NCI-H2196 (cell line): ENCODE data around the gene ZNF322.

Experiments used
- DNase-seq: peaks from one replicate; lab custom pipeline; 2025; ENCODE audit not compliant: unreplicated experiment; lab: John Stamatoyannopoulos, UW

The ZNF322 gene

DNA sequence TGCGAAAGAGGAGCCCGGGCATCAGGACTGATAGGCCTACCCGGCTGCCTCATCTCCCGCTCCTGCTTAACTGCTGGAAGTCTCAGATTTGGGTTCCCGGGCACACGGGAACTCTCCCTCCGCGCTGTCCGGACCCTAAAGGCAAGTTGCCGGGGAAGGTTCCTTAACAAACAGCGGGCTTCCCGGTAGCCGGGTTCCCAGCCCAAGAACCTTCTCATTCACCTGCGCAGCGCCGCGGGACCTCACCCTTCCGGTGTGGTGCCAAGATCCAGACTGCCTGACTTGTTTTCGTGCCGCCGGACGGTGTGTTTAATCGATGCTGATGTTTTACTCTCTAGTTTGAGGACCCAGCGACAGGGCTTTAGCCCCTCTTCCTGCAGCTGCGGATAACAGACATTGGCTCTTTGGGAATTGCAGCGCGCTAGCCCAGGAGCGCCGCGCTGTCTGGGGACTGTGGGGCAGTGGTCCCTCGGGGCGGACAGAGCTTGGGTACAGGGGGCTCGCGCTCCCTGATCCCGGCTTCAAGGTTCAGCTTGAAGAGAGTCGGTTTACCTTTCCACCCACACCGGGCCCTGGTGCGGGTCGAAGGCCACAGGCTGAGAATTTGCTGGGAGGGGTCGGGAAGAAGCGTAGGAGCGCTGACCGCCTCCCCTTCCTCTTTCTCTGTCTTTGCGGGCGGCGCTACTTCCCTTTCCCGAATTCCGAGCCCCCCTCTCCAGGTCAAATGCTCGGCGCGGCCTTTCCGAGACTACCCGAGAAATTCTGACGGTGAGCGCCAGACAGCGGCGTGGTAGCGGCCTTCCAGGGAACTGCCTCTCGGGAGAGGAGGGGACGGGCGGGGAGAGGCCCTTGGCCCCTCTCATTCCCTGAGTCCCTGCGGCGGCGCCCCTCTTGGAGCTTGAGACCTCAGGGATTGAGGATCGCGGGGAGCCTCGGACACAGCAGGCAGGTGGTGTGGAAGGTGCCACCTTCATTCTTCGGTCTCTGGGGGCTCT is 45.6 kb downstream of the ZNF322 start:
- DNase-seq, result no peak

DNA sequence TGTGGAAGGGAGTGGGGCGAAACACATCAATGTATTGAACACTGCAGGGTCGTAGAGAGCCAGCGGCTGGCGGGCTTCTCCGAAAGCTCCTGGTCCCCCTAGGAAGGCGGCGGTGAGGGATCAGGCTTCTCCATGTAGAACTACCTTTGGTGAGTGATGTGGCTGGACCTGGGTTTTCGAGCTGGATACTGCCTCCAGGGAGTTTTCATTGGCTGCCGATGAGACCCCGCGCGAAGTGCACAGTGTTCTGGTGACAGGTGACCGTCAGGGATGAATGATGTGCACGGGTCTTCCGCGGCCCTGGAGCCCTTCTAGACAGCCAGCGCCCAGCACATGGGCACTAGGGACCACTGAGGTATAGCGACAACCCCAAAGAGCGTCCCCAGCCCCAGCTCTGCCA is 46.3 kb downstream of the ZNF322 start:
- no peak for DNase-seq

DNA sequence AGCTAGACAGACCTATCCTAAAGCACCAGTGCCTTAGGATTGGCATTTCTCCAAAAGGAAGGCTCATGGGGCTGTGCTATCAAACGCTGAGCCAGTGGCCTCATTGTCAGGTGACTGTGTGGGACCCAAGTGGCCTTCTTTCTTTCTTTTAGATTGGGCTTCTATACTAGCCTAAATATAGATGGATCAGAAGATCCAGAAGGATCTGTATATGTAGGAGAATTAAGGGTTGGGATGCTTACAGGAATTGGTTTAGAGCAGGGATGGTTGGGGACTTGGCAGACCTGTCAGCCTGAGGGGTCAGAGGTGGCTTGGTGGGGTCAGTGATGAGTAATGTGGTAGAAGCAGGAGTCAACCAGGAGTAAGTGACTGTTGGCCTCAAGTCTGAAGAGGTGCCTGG is 47.9 kb downstream of the ZNF322 start:
- no peak for DNase-seq

DNA sequence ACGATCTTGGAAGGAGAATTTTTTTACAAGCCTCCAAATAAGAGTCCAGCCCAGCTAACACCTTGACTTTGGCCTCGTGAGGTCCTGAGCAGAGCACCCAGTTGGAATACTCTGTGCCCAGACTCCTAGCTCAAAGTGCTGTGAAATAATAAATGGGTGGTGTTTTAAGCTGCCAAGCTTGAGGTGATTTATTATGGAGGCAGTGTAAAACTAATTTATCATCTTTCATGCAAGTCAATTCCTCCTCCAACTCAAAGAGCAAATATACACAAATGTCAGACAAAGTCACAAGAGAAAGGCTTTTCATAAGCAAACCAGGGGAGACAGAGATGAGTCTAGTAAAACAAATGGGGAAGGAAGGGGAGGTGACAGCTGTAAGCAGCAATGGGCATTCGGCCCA is 50.1 kb downstream of the ZNF322 start:
- DNase-seq, result no peak

DNA sequence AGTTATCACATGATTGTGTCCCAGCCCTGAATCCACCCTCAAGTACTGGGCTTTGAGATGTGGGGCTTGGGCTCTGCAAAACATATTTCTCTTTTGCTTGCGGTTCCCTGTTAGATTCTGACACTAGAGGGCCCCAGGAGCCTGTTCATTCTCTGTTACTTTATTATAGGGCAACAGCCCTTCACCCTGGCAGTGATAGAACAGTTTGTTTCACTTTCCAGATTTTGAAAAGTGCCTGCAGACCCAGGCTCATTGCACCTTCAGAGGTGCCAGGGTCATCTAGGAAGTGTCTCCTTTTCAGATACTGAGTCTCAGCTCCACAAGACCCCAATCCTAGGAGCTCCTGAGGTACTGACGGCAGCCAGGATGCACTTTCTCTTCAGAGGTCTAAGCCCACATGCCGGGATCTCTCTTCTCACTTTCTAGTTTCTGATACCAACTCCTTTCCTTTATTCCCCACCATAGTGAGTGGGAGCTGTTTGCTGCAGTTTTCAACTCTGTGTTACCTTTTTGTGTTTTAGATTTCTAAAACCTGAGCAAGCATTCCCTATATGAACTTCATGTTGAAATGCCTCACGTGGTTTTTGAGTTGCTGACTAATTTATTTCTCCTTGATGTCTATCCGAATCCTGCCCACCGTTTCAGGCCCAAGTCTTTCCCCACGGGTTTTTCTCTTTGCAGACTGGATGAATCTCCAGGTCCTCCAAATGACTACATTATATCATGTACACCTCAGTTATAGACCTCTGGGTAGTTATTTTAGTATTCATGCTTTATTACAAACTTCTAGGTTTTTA is 51.9 kb downstream of the ZNF322 start:
- peak; percentile 72 for DNase-seq

DNA sequence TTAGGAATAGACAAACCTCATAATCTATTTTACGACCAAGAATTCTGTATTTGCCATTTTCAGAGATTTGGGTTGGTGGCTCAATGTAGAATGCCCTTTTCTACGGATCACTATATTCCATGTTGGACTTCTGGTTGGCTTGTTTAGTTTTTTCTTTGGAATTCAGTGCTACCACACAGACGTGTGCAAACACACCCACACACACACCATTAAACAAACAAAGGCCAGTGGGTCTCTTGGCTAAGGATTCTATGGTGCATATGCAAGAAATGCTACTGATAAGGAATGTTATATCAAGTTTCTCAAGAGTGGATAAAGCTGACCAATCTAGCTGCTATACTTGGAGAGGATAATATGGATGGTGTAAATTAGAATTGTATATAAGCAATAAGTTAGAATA is 54.7 kb downstream of the ZNF322 start:
- no peak for DNase-seq

DNA sequence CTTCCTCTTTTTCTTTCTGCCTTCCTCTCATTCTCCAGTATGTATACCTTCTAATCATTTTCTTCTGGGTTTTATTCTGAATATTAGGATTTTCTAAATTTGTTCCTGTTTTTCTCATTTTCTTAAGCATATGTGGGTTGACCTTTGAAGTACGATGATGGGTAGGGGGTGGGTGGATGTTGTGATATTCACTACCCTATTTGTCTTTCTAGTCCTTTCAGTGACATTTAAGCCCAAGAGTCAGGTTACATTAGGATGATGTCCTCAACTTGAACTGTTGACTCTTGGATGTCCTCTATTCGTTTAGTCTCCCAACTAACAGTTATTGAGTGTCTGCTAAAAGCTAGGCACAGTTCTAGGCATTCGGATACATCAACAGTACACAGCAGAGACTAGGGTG is 55.5 kb downstream of the ZNF322 start:
- no peak for DNase-seq

DNA sequence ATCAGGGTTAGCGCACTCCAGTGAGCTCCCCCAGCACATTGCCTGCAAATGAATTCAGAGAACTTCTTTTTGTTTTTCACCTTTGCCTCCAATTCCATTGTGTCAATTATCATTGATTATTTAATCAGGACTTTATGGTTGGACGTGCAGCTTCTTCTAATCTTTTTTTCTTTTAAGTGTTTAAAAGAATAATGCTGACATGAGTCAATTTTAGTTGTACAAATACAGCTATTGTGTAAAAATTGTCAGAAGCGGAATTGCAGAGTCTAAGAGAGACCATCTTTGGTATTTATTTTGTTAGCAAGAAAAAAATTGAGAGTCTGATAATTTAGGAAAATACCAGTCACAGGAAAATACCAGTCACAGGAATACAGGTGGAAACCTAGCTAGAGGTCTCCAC is 57.3 kb downstream of the ZNF322 start:
- DNase-seq, result no peak

DNA sequence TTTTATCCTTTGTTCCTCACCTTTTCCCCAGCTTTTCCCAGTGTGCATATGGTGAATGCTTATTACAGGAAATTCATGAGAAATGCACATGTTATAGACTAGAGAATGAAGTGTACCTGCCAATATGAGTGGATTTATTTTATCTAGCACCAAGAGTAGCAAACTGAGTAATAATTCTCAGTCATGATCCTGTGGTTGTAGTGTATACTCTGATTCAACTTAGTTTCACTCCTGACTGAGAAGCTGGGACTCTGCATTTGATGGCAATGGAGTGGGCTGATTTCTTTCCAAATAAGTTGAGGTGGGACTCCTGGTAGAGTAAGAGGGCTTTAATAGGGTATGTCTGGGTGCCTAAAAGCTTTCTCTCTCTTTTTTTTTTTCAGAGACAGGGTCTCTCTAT is 58.8 kb downstream of the ZNF322 start:
- no peak for DNase-seq

DNA sequence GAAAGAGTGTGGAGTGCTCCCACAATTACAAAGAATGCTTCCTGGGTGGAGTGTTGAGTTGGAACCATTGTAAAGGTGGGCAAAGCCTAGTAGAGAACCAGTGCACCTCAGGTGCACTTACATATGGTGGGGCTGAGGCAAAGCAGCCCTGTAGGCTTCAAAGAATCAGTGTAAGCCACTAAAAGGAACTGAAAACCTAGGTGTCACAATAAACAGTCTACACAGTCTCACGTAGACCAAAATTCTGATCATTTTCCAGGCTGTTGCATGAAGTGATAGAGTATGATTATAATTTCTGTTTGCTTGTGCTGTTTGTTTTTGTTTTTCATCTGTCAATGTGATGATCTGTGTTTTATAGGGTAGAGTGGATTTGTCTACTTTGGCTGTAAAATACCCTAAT is 60.0 kb downstream of the ZNF322 start:
- DNase-seq, result no peak

DNA sequence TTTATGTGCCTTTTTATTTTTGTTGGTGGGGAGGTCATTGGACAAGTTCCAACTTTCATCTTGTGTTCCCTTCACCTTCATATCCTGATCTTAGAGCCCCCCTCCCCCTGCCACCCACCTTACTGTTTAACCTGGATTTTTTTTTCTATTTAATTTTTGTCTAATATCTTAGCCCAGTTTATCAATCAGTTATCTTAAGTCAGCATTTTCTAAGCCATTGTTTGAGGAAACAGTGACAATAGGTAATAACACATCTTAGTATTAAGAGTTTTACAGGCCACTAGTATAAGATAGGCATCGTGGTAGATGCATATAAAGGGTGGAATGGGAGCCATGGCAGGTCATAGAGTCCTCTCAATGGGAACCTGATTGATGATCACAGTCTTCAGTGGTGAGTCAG is 60.4 kb downstream of the ZNF322 start:
- no peak for DNase-seq

DNA sequence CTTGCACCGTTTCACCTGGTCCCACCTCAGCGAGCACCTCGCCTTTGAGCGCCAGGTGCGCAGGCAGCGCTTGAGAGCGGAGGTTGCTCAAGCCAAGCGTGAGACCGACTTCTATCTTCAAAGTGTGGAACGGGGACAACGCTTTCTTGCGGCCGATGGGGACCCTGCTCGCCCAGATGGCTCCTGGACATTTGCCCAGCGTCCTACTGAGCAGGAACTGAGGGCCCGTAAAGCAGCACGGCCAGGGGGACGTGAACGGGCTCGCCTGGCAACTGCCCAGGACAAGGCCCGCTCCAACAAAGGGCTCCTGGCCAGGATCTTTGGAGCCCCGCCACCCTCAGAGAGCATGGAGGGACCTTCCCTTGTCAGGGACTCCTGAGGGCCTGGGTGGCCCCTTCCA is 61.3 kb downstream of the ZNF322 start:
- DNase-seq, result no peak

DNA sequence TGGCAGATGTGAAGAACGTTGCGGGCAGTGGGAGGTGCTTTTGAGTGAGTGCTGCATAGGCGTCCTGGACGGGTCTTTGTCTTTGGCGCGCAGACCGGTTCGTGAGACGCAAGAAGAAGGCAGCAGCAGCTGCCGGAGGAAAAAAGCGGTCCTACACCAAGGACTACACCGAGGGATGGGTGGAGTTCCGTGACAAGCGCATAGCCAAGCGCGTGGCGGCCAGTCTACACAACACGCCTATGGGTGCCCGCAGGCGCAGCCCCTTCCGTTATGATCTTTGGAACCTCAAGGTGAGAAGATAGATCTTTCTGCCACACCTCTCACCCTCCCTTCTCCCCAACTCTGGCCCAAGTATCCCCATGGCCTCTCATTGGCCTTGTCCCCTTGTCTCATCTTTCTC is 61.7 kb downstream of the ZNF322 start:
- no peak for DNase-seq

DNA sequence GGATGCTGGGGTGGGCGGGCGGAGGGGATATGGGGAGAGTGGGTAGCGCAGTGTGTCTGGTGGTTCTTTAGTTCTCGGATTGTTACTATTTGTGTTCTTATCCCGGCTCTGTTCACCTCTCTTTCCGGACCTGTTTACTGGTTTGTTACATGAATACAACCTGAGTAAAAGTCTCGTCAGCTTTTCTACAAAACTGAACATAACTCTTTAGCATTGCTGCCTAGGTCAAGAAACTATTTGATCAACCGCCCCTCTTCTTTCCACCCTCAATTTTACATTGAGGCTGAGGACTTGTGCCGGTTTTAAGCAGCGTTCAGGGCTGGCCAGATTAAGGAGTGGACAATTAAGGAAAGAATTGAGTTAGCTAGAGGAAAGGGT is 62.2 kb downstream of the ZNF322 start:
- DNase-seq, result no peak

DNA sequence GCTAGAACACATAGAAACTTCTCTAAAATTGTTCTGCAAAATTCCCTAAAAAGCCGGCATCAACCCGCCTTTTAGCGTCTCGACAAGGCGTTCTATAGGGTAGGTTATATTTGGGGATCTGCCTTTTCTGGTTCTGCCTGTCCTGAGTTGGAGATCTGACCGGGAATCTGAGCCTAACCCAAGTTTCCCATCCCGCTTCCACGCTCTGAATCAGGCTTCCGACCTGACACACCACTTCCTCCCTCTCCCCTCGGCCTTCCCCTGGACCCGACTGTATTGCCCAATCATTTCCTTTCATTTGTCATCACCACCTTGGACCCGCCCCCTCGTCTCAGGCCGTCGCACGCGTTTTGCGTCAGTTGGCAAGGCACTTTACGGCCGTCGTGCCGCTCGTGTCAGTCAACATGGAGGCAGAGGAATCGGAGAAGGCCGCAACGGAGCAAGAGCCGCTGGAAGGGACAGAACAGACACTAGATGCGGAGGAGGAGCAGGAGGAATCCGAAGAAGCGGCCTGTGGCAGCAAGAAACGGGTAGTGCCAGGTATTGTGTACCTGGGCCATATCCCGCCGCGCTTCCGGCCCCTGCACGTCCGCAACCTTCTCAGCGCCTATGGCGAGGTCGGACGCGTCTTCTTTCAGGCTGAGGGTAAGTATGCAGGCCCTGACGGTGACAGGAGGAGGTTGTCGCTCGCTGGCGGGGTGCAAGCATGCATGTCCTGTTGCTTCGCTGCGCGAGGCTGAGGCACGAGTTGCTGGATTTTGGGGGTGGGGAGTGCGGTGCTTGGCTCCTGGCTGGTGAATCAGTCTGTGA is 62.8 kb downstream of the ZNF322 start, which contains the start of gene ABT1:
TSS of gene ABT1 (plus strand) at position 375 of the 810 bp plus-strand sequence. CDS start at position 405, 30 bp downstream.
- peak; percentile 97 for DNase-seq

DNA sequence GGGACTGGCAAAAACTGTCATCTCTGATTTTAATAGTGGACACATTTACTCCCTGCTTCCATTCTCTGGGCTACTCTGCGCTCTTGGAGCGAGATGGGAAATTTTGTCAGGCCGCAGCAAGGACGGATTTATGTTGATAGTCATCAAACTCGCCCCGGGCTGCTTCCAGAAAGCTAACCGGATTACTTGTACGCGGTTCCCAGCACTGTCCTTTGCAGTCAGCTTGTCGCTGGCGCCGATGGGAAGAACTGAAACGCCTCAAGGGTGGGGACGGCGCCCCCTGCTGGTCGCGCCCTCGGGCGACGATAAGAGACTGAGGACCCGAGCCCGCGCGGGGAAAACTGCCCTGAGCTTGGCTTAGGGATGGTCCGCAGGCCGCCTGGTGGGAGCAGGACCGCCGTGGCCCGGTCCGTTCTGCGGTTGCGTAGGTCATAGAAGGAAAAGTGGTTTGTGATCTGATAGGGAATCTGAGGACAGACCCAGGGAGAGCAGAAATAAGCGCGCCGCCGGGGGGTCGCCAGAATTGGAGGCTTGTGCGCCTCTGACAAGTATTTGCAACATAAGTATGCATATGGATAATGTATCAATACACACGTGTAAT is 63.8 kb downstream of the ZNF322 start:
- peak; percentile 90 for DNase-seq

DNA sequence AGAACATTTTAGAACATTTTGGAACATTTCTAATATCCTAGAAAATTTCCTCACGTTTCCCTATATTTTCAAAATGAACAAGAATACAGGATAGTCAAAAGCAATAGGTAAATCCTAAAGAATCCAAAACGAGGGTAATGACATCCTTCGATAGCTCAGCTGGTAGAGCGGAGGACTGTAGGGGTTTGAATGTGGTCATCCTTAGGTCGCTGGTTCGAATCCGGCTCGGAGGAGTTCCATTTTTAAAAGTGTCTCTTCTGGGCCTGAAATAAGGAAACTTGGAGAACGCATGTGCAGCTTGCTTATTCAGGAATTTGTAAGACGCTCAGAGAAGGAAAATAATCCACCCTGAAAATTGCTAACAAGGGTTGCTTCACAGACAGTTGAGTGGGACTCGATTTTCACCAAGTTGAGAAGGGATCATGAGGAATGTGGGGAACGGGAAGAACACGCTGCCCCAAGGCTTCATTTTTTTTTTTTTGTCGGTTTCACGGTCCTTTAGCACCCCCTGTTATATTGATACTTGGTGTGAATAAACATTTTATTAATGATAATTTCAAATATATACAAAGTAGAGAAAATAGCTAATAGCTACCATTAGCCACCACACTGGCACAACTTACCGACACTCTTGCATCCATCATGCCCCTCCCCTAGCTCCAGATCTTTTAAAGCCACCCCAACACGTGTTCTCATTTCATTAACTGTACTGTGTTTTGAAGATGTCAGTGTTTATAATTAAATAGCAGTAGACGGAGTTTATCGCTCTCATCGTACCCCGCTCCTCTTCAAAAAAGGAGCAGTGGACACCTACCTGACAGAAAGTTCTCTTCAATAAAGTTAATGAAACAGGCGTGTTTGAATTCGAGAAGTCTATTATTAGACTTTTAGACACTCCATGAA is 64.6 kb downstream of the ZNF322 start:
- no peak for DNase-seq

DNA sequence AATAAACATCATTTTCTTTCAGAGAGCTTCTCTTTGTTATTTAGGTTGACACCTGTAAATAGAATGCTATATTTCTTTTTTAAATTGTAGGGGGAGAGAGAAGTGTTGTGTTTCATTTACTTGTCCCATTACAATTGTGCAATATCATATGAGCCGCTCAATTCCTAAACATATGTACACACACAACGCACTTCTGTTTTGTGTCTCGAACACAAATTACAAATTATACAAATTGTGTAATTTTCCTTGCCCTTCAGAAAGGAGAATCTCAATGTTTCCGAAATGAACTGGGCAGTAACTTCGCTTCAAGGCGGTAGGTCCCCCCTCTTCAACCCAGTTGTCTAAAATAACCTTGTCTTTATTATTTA is 65.4 kb downstream of the ZNF322 start:
- no peak for DNase-seq

DNA sequence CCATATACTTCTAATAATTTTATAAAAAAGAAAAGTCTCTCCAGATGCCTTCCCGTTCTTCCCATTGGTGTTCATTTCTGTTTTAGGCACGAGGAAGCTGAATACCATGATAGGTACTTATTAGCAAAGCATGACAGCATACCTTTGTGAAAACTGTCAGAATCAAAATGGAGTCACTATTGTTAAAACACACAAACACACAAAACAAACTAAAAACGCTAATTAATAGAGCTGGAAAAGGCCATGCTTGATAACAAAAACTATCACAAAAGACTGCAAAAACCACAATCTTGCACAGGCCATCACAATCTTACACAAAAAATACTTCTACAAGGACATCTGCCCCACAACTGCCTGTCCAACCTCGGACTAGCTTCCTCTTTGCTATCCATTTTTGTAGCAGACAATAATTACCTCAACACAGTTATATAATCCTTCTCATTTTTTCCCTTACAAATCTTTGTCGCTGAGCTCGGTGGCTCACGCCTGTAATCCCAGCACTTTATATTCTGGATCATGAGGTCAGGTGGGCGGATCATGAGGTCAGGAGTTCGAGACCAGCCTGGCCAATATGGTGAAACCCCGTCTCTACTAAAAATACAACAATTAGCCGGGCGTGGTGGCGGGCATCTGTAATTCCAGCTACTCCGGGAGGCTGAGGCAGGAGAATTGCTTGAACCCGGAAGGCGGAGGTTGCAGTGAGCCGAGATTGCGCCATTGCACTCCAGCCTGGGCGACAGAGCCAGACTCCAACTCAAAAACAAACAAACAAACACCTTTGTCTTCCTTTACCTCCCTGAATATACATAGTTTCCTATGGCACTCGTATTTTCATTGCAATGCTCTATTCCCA is 66.0 kb downstream of the ZNF322 start:
- DNase-seq, result no peak
